ENCODE measurements around the gene ARR3.
"Not testable (repeated sequence)": the region's sequence is repeated elsewhere in the genome, so short reads cannot be mapped to it uniquely, and the experiment has no call there.

The ARR3 gene

GRCh38 chrX:70280573-70280972 lies 12.4 kb downstream of the ARR3 start:
- no peak for DNase-seq (ENCODE audit: low read depth)

GRCh38 chrX:70281951-70282350 lies 13.8 kb downstream of the ARR3 start, which contains the start of gene RAB41:
Gene RAB41, plus strand, starts transcription at chrX:70282172. Its CDS starts 46 bp downstream, at chrX:70282218.
- DNase-seq (ENCODE audit: low read depth): no peak

- DNase-seq (ENCODE audit: low read depth): no peak
Observed at GRCh38 chrX:70289168-70289792, 21.1 kb downstream of the ARR3 start.

- DNase-seq (ENCODE audit: low read depth): peak; percentile 79
Observed at GRCh38 chrX:70289793-70290770, 21.9 kb downstream of the ARR3 start, which contains the start of the genes KIF4A and PDZD11. Gene KIF4A, plus strand, starts transcription at chrX:70290104. Its CDS starts 355 bp downstream, at chrX:70290459. Gene PDZD11, minus strand, starts transcription at chrX:70289927. Its CDS starts 586 bp downstream, at chrX:70289341.

GRCh38 chrX:70292788-70293187 lies 24.7 kb downstream of the ARR3 start:
- peak; percentile 29 for DNase-seq (ENCODE audit: low read depth)

- DNase-seq (ENCODE audit: low read depth): no peak
Observed at GRCh38 chrX:70293621-70294020, 25.5 kb downstream of the ARR3 start.

GRCh38 chrX:70301716-70302115 lies 33.6 kb downstream of the ARR3 start:
- DNase-seq (ENCODE audit: low read depth): peak; percentile 51

GRCh38 chrX:70313503-70313902 lies 45.4 kb downstream of the ARR3 start:
- no peak for DNase-seq (ENCODE audit: low read depth)

- no peak for DNase-seq (ENCODE audit: low read depth)
Observed at GRCh38 chrX:70322784-70323183, 54.6 kb downstream of the ARR3 start.

- not testable (repeated sequence) for DNase-seq (ENCODE audit: low read depth)
Observed at GRCh38 chrX:70323628-70324027, 55.5 kb downstream of the ARR3 start.

- DNase-seq (ENCODE audit: low read depth): no peak
Observed at GRCh38 chrX:70324326-70324725, 56.2 kb downstream of the ARR3 start.

GRCh38 chrX:70331161-70331560 lies 63.0 kb downstream of the ARR3 start:
- DNase-seq (ENCODE audit: low read depth): peak; percentile 3

All from fibroblast of gingiva (primary cell).